ENCODE results near the gene ITPK1.
A peak's percentile ranks its signal among the peaks of the same experiment; 100 is the strongest.

The ITPK1 gene

GRCh38 chr14:92953526-92953925 is 162.2 kb downstream of the ITPK1 start:
- no peak for TF ChIP-seq CTCF (IDR thresholded peaks at IDR 0.05; ENCODE audit: insufficient read depth, low read depth, low read length, missing control alignments)
- H3K4me3 ChIP-seq (ENCODE audit: low read depth, low read length), result no peak overlapping the region
- no peak for DNase-seq (ENCODE audit: low read depth)

DNA sequence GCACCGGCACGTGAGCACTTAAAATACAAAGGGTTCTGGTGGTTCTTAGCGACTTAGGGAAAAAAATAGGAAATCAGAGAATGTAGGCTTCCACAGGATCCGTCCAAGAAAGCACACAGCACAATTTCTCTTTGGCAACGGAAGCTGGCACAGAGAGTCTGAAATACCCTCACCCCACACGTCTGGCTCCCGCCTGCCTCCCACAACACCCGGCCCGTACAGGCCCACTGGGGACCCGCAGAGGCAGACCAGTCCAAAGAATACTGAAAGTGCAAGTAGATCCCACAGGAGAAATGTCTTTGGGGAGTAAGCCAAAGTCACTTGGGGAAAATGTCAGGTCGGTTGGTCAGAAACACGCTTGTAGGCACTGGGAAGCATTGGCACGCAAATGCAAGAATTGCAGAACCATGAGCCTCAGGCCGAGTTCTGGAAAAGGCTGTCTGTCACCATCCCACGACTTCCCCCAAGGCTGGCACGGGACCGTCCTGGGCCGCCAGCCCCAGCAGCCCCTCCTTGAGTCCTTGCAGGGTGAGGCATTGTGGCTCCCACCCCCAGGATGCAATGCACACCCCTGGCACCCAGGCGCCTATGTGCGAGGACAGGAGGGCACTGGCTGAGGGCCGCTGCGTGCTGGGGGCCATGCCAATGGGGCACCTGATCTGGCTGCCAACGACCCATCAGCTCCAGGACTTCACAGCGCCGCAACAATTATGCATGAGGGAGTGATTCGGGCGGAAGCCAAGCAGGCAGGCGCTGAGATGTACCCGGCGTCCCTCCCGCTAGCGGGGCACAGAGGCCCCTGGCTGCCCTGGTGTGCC is 163.0 kb downstream of the ITPK1 start:
- no peak for DNase-seq (ENCODE audit: low read depth)
- no peak overlapping the region for H3K4me3 ChIP-seq (ENCODE audit: low read depth, low read length)
- TF ChIP-seq CTCF (IDR thresholded peaks at IDR 0.05; ENCODE audit: insufficient read depth, low read depth, low read length, missing control alignments), result no peak

GRCh38 chr14:92951912-92952471 is 163.7 kb downstream of the ITPK1 start:
- H3K4me3 ChIP-seq (ENCODE audit: low read depth, low read length), result no peak overlapping the region
- peak; percentile 86 for DNase-seq (ENCODE audit: low read depth)
- peak; percentile 97 for TF ChIP-seq CTCF (IDR thresholded peaks at IDR 0.05; ENCODE audit: insufficient read depth, low read depth, low read length, missing control alignments)

- no peak for TF ChIP-seq CTCF (IDR thresholded peaks at IDR 0.05; ENCODE audit: insufficient read depth, low read depth, low read length, missing control alignments)
- no peak for DNase-seq (ENCODE audit: low read depth)
- H3K4me3 ChIP-seq (ENCODE audit: low read depth, low read length), result no peak overlapping the region
Observed at GRCh38 chr14:92951261-92951660, 164.5 kb downstream of the ITPK1 start.

DNA sequence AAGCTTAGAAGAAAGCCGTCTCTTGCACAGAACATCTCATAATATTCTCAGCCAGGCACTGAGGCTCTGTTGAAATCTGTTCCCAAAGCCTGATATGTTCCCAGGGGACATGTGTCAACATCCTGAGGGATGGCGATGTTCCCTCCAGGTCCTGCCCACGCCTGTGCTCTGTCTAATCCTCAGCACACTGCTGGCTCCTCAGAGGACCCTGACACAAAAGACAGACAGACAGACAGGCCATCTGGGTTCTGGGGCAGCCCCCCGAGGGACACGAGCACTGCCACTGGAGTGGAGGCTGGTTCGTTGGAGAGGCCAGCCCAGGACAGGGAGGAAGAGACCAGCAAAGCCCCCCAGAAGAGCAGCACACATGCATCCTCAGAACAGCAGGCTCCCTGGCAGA is 165.0 kb downstream of the ITPK1 start:
- no peak for DNase-seq (ENCODE audit: low read depth)
- H3K4me3 ChIP-seq (ENCODE audit: low read depth, low read length), result no peak overlapping the region
- no peak for TF ChIP-seq CTCF (IDR thresholded peaks at IDR 0.05; ENCODE audit: insufficient read depth, low read depth, low read length, missing control alignments)

DNA sequence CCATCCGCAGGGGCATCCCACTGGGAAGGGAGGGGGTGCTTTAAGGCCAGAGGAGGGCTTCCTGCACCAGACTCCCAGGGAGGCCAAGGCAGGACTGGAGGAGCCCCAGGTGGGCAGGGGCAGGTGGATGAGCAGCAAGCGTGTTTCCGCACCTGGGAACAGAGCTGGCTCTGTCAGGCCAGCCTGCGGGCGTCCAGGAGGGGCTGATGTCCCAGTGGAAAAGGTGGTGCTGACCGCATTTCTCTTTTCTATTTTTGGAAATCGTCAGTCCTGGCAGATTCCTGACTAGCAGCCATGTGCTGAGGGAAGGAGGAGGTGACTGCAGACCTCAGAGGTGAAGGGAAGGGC is 165.6 kb downstream of the ITPK1 start:
- DNase-seq (ENCODE audit: low read depth), result no peak
- TF ChIP-seq CTCF (IDR thresholded peaks at IDR 0.05; ENCODE audit: insufficient read depth, low read depth, low read length, missing control alignments), result no peak

More for the DNA sequence above, 165.6 kb downstream of the ITPK1 start:
- no peak overlapping the region for H3K4me3 ChIP-seq (ENCODE audit: low read depth, low read length)

All from GM12865 (cell line).